Measurements from ENCODE around the gene TGFB2.
A peak's percentile ranks its signal among the peaks of the same experiment; 100 is the strongest.

The TGFB2 gene

GRCh38 chr1:218364028-218364710 is 19.0 kb downstream of the TGFB2 start:
- H3K4me1 Mint-ChIP-seq = no peaks in the 10 kb centered on the region
- ATAC-seq = no peak
- H3K36me3 Mint-ChIP-seq = no peaks in the 10 kb centered on the region
- H3K4me3 Mint-ChIP-seq = no peak overlapping the region
- H3K27ac Mint-ChIP-seq = no peak overlapping the region
- H3K9me3 Mint-ChIP-seq = no peaks in the 10 kb centered on the region
- DNase-seq (ENCODE audit: low spot score in 2 of 2) = no peak

- no peaks in the 10 kb centered on the region for H3K36me3 Mint-ChIP-seq
- H3K9me3 Mint-ChIP-seq = no peaks in the 10 kb centered on the region
- peaks cover 9% of the 10 kb centered on the region for H3K4me1 Mint-ChIP-seq
- DNase-seq (ENCODE audit: low spot score in 2 of 2) = no peak
- ATAC-seq = no peak
- no peak overlapping the region for H3K27ac Mint-ChIP-seq
- H3K4me3 Mint-ChIP-seq = no peak overlapping the region
Measured at GRCh38 chr1:218365226-218365999, 20.3 kb downstream of the TGFB2 start.

- H3K27ac Mint-ChIP-seq = no peak overlapping the region
- ATAC-seq = no peak
Measured at GRCh38 chr1:218366322-218367052, 21.4 kb downstream of the TGFB2 start.

GRCh38 chr1:218367118-218367517 is 22.0 kb downstream of the TGFB2 start:
- no peak for DNase-seq (ENCODE audit: low spot score in 2 of 2)
- Mint-ChIP-seq H3K27ac (no peak overlapping the region), H3K4me1 (peaks cover 13% of the 10 kb centered on the region), H3K36me3 (no peaks in the 10 kb centered on the region), H3K9me3 (no peaks in the 10 kb centered on the region), H3K4me3 (no peak overlapping the region)
- no peak for ATAC-seq

More at GRCh38 chr1:218366322-218367052, 21.4 kb downstream of the TGFB2 start:
- DNase-seq (ENCODE audit: low spot score in 2 of 2) = no peak
- Mint-ChIP-seq H3K4me1 (peaks cover 13% of the 10 kb centered on the region), H3K36me3 (no peaks in the 10 kb centered on the region), H3K9me3 (no peaks in the 10 kb centered on the region), H3K4me3 (no peak overlapping the region)

- peaks cover 13% of the 10 kb centered on the region for H3K4me1 Mint-ChIP-seq
- H3K4me3 Mint-ChIP-seq = no peak overlapping the region
- H3K36me3 Mint-ChIP-seq = no peaks in the 10 kb centered on the region
- DNase-seq (ENCODE audit: low spot score in 2 of 2) (no peak), ATAC-seq (no peak)
- no peak overlapping the region for H3K27ac Mint-ChIP-seq
- no peaks in the 10 kb centered on the region for H3K9me3 Mint-ChIP-seq
Measured at GRCh38 chr1:218368686-218369085, 23.6 kb downstream of the TGFB2 start.

GRCh38 chr1:218369688-218370511 is 24.8 kb downstream of the TGFB2 start:
- ATAC-seq = peak; percentile 80
- no peak overlapping the region for H3K27ac Mint-ChIP-seq
- no peaks in the 10 kb centered on the region for H3K36me3 Mint-ChIP-seq
- no peak for DNase-seq (ENCODE audit: low spot score in 2 of 2)
- H3K4me3 Mint-ChIP-seq = no peak overlapping the region
- H3K4me1 Mint-ChIP-seq = peaks cover 13% of the 10 kb centered on the region
- H3K9me3 Mint-ChIP-seq = no peaks in the 10 kb centered on the region

- no peak overlapping the region for H3K4me3 Mint-ChIP-seq
- DNase-seq (ENCODE audit: low spot score in 2 of 2) = no peak
- peaks cover 1% of the 10 kb centered on the region for H3K36me3 Mint-ChIP-seq
- H3K9me3 Mint-ChIP-seq = no peaks in the 10 kb centered on the region
- no peak overlapping the region for H3K27ac Mint-ChIP-seq
- peaks cover 18% of the 10 kb centered on the region for H3K4me1 Mint-ChIP-seq
- ATAC-seq = no peak
Measured at GRCh38 chr1:218371927-218372672, 27.0 kb downstream of the TGFB2 start.

GRCh38 chr1:218374401-218375353 is 29.5 kb downstream of the TGFB2 start:
- peaks cover 9% of the 10 kb centered on the region for H3K36me3 Mint-ChIP-seq
- ATAC-seq (no peak), DNase-seq (ENCODE audit: low spot score in 2 of 2) (no peak)
- H3K4me3 Mint-ChIP-seq = no peak overlapping the region
- no peaks in the 10 kb centered on the region for H3K9me3 Mint-ChIP-seq
- peaks cover 23% of the 10 kb centered on the region for H3K4me1 Mint-ChIP-seq
- no peak overlapping the region for H3K27ac Mint-ChIP-seq

GRCh38 chr1:218376722-218377121 is 31.6 kb downstream of the TGFB2 start:
- ATAC-seq (no peak), DNase-seq (ENCODE audit: low spot score in 2 of 2) (no peak)
- Mint-ChIP-seq H3K4me3 (no peak overlapping the region), H3K4me1 (peaks cover 12% of the 10 kb centered on the region), H3K27ac (peak overlapping the region; percentile 77), H3K36me3 (peaks cover 9% of the 10 kb centered on the region), H3K9me3 (no peaks in the 10 kb centered on the region)

GRCh38 chr1:218377143-218377660 is 32.1 kb downstream of the TGFB2 start:
- Mint-ChIP-seq H3K4me1 (peaks cover 12% of the 10 kb centered on the region), H3K36me3 (peaks cover 9% of the 10 kb centered on the region), H3K27ac (peak overlapping the region; percentile 77), H3K4me3 (no peak overlapping the region), H3K9me3 (no peaks in the 10 kb centered on the region)
- DNase-seq (ENCODE audit: low spot score in 2 of 2) (peak; percentile 14 to 73), ATAC-seq (peak; percentile 98)

- H3K36me3 Mint-ChIP-seq = peaks cover 9% of the 10 kb centered on the region
- H3K9me3 Mint-ChIP-seq = no peaks in the 10 kb centered on the region
- DNase-seq (ENCODE audit: low spot score in 2 of 2) (no peak), ATAC-seq (no peak)
- H3K27ac Mint-ChIP-seq = no peak overlapping the region
- H3K4me1 Mint-ChIP-seq = peaks cover 12% of the 10 kb centered on the region
- no peak overlapping the region for H3K4me3 Mint-ChIP-seq
Measured at GRCh38 chr1:218380125-218380977, 35.2 kb downstream of the TGFB2 start.

GRCh38 chr1:218382261-218382660 is 37.1 kb downstream of the TGFB2 start:
- no peaks in the 10 kb centered on the region for H3K9me3 Mint-ChIP-seq

GRCh38 chr1:218383051-218383450 is 37.9 kb downstream of the TGFB2 start:
- DNase-seq (ENCODE audit: low spot score in 2 of 2) (no peak), ATAC-seq (no peak)
- Mint-ChIP-seq H3K9me3 (no peaks in the 10 kb centered on the region), H3K4me3 (no peak overlapping the region), H3K27ac (no peak overlapping the region), H3K4me1 (no peaks in the 10 kb centered on the region), H3K36me3 (no peaks in the 10 kb centered on the region)

More at GRCh38 chr1:218382261-218382660, 37.1 kb downstream of the TGFB2 start:
- Mint-ChIP-seq H3K27ac (no peak overlapping the region), H3K36me3 (peaks cover 6% of the 10 kb centered on the region), H3K4me3 (no peak overlapping the region), H3K4me1 (peaks cover 5% of the 10 kb centered on the region)
- ATAC-seq (no peak), DNase-seq (ENCODE audit: low spot score in 2 of 2) (no peak)

Data from stimulated activated effector memory CD8-positive, alpha-beta T cell treated with anti-CD3 and anti-CD28 coated beads, Interleukin-12 subunit alpha, Interleukin-12 subunit beta, amount 100 ng/mL, for 72 hours (primary cell).